GM03348 (cell line): ENCODE data around the gene HDAC1.

Source experiments
- DNase-seq: peaks from one replicate; pipeline ENCODE4 v3.0.0; 2012; ENCODE audit warnings: low spot score

The HDAC1 gene

GRCh38 chr1:32373996-32374592, 82.2 kb downstream of the HDAC1 start:
- DNase-seq, result no peak

DNA sequence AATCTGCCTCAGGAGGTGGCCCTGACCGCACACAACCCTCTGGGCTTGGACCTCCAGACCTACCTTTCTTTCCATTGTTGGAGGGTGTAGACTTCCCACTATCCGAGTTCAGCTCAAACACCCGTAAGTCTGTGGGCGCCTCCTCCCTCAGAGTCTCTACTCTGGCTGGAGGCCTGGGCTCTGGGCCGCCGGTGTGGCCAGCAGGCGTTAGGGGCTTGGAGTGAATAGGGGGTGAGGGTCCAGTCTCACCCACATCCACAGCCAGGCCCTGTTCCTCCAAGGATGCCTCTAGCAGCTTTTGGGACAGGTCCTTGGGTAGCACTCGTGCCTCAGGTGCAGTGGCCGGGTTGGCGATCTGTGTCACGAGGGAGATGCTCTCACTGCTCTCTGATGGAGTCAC, 84.3 kb downstream of the HDAC1 start:
- no peak for DNase-seq

GRCh38 chr1:32377541-32378220, 85.8 kb downstream of the HDAC1 start:
- no peak for DNase-seq

DNA sequence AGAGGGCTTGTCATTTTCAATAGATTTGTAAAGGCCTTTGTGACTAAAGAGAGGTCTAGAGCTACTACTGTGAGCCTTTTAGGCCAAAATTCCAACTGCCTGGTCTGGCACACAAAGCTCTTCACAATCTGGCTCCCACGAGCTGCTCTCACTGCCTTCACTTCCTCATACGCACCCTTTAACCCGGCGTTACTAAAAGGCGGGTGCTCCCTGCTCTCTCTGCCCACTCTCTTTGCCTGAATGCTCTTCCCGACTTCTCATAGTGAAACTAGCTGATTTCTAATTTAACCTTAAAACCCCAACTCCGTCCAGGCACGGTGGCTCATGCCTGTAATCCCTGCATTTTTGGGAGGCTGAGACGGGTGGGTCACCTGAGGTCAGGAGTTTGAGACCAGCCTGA, 88.2 kb downstream of the HDAC1 start:
- DNase-seq, result no peak
